SU-DHL-6 (cell line): ENCODE measurements around the gene TMEM139.

Experiments used
- H2AFZ ChIP-seq: fragments of 200-600 bp; sonication (generic); 2 replicates; pipeline ENCODE4 v1.6.1; 2014; ENCODE audit warnings: low read depth, mild to moderate bottlenecking, moderate library complexity, mixed read lengths, antibody characterized with exemption, low read length; ENCODE audit not compliant: severe bottlenecking
- H3F3A ChIP-seq: fragments of 200-600 bp; shearing (Covaris generic); 2 replicates; pipeline ENCODE4 v1.6.0; 2016; ENCODE audit warnings: antibody characterized with exemption, mild to moderate bottlenecking; ENCODE audit not compliant: insufficient read depth
- H3K27ac ChIP-seq: fragments of 200-600 bp; sonication (generic); 2 replicates; pipeline ENCODE4 v1.5.1; 2016; ENCODE audit warnings: low read depth, mild to moderate bottlenecking, low read length, moderate library complexity, mixed read lengths
- H3K27me3 ChIP-seq: fragments of 200-600 bp; sonication (generic), shearing (Covaris generic); 2 replicates; pipeline ENCODE4 v1.6.0; 2014; ENCODE audit warnings: mild to moderate bottlenecking, low read length
- H3K36me3 ChIP-seq: fragments of 200-600 bp; sonication (generic); 2 replicates; pipeline ENCODE4 v1.6.1; 2014; ENCODE audit warnings: mild to moderate bottlenecking, low read length, mixed read lengths
- H3K4me2 ChIP-seq: fragments of 300-600, 200-600 bp; shearing (Covaris generic), sonication (generic); 2 replicates; pipeline ENCODE4 v1.6.0; 2014; ENCODE audit warnings: low read length, low read depth, mild to moderate bottlenecking; ENCODE audit not compliant: poor library complexity, severe bottlenecking
- H3K4me3 ChIP-seq: fragments of 200-600 bp; sonication (generic); 2 replicates; pipeline ENCODE4 v1.5.1; 2014; ENCODE audit warnings: antibody characterized with exemption, low read length, mild to moderate bottlenecking, mixed read lengths; ENCODE audit not compliant: insufficient read depth, poor library complexity, severe bottlenecking
- H3K79me2 ChIP-seq: fragments of 200-600 bp; sonication (generic); 2 replicates; pipeline ENCODE4 v1.6.1; 2014; ENCODE audit warnings: mild to moderate bottlenecking, low read length, moderate library complexity; ENCODE audit not compliant: insufficient read depth
- H3K9ac ChIP-seq: fragments of 200-600 bp; sonication (generic); 2 replicates; pipeline ENCODE4 v1.7.0; 2014; ENCODE audit warnings: mild to moderate bottlenecking, low read length
- H3K9me2 ChIP-seq: fragments of 200-600 bp; sonication (generic); replicated peaks from 2 replicates; pipeline ENCODE4 v1.6.1; 2014; ENCODE audit warnings: low read length; ENCODE audit not compliant: insufficient read depth
- H3K9me3 ChIP-seq: fragments of 200-600 bp; sonication (generic); 2 replicates; pipeline ENCODE4 v1.6.1; 2014; ENCODE audit warnings: low read length, mixed read lengths; ENCODE audit not compliant: insufficient read depth
- H4K20me1 ChIP-seq: fragments of 200-600 bp; sonication (generic); 2 replicates; pipeline ENCODE4 v1.6.1; 2014; ENCODE audit warnings: low read depth, mild to moderate bottlenecking, antibody characterized with exemption, low read length, moderate library complexity, mixed read lengths
- EZH2phosphoT487 ChIP-seq: fragments of 200-600 bp; sonication (generic), shearing (Covaris generic); conservative IDR thresholded peaks from 2 replicates; pipeline ENCODE4 v1.6.1; 2018; ENCODE audit warnings: mild to moderate bottlenecking, antibody characterized with exemption, low read length, moderate library complexity, mixed read lengths
- TF ChIP-seq, protein P1 (sequence below): fragments of 200-600 bp; sonication (generic); IDR thresholded peaks from one replicate; pipeline ENCODE4 v1.5.1; 2017; ENCODE audit warnings: antibody characterized with exemption, mild to moderate bottlenecking, low read length, moderate library complexity; ENCODE audit not compliant: insufficient read depth, poor library complexity, severe bottlenecking

TMEM139 gene

DNA sequence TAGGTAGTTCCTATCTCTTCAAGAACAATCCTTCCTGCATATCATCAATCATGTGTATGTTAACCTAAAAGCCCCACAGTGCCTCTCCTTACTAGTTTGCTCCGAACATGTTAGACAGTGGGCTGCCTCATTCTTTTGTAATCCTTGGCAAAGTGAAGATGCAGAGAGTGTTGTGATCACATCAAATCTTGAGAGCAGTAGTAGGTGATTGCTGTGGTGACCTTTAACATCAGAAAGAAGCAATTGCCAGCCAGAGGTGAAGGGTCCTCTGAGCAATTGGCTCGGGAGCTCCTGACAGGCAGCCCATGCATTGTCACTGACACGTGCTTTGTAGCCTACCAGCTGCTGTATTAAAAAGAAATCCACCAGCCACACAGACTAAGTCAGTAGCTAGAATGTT, 41.1 kb upstream of the TMEM139 start:
- Histone ChIP-seq H3K36me3 (no peaks in the 10 kb centered on the region), H3K79me2 (no peaks in the 10 kb centered on the region), H3K27ac (no peak overlapping the region), H3K9me3 (no peaks in the 10 kb centered on the region), H2AFZ (no peak overlapping the region), H3K4me3 (no peak overlapping the region), H3K27me3 (no peaks in the 10 kb centered on the region), H3F3A (no peaks in the 10 kb centered on the region), H3K9me2 (no peaks in the 10 kb centered on the region), H3K9ac (no peak overlapping the region), H3K4me2 (no peak overlapping the region), H4K20me1 (no peaks in the 10 kb centered on the region)
- TF ChIP-seq, protein P1, sequence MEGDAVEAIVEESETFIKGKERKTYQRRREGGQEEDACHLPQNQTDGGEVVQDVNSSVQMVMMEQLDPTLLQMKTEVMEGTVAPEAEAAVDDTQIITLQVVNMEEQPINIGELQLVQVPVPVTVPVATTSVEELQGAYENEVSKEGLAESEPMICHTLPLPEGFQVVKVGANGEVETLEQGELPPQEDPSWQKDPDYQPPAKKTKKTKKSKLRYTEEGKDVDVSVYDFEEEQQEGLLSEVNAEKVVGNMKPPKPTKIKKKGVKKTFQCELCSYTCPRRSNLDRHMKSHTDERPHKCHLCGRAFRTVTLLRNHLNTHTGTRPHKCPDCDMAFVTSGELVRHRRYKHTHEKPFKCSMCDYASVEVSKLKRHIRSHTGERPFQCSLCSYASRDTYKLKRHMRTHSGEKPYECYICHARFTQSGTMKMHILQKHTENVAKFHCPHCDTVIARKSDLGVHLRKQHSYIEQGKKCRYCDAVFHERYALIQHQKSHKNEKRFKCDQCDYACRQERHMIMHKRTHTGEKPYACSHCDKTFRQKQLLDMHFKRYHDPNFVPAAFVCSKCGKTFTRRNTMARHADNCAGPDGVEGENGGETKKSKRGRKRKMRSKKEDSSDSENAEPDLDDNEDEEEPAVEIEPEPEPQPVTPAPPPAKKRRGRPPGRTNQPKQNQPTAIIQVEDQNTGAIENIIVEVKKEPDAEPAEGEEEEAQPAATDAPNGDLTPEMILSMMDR: no peak
- no peak for TF ChIP-seq EZH2phosphoT487

DNA sequence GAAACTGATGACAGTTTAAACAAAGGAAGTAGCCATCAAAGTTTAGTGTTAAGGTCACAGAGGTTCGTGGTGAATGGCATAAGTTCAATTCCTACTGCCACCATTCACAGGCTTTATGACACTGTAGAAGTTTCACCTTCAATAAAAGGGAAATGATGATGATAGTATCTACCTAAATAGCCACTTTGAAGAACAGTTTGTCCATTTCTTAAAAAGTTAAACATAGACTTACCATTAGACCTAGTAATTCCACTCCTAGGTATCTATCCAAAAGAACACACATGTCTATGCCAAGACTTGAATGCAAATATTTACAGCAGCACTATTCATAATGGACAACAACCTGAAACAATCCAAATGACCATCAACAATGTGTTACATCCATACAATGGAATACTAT, 40.4 kb upstream of the TMEM139 start:
- H3K27ac ChIP-seq: no peak overlapping the region
- no peak for TF ChIP-seq EZH2phosphoT487
- TF ChIP-seq, protein P1: no peak

DNA sequence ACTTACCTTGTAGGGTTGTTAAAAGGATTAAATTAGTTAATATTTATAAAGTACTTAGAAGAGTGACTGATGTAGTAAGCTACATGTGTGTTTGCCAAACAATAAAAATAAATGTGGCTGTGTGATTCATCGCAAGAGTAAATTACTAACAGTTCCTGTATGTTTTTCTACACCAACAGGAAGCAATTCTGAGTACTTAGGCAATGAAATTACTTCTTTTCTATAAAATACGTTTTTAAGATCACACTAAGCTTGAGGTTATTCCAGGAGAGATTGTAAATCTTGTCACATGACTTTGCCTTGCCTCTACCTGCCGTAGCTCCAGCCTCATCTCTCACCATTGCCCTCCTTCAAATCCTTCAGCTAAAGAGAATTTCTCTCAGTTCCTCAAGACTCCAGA, 39.6 kb upstream of the TMEM139 start:
- Histone ChIP-seq H3K36me3 (no peaks in the 10 kb centered on the region), H3K79me2 (no peaks in the 10 kb centered on the region), H3K4me3 (no peak overlapping the region), H3K9me2 (no peaks in the 10 kb centered on the region), H3K4me2 (no peak overlapping the region), H3K9ac (no peak overlapping the region), H3K27ac (no peak overlapping the region), H2AFZ (no peak overlapping the region), H3K27me3 (no peaks in the 10 kb centered on the region), H4K20me1 (no peaks in the 10 kb centered on the region), H3K9me3 (no peaks in the 10 kb centered on the region), H3F3A (no peaks in the 10 kb centered on the region)
- no peak for TF ChIP-seq EZH2phosphoT487
- TF ChIP-seq, protein P1: no peak

More for the DNA sequence above, 40.4 kb upstream of the TMEM139 start:
- H3K4me3 ChIP-seq: no peak overlapping the region
- no peak overlapping the region for H3K4me2 ChIP-seq
- no peaks in the 10 kb centered on the region for H3K27me3 ChIP-seq
- no peaks in the 10 kb centered on the region for H3K9me2 ChIP-seq
- H3K36me3 ChIP-seq: no peaks in the 10 kb centered on the region
- H3K9ac ChIP-seq: no peak overlapping the region
- H3K79me2 ChIP-seq: no peaks in the 10 kb centered on the region
- H3F3A ChIP-seq: no peaks in the 10 kb centered on the region
- H4K20me1 ChIP-seq: no peaks in the 10 kb centered on the region
- H2AFZ ChIP-seq: no peak overlapping the region
- no peaks in the 10 kb centered on the region for H3K9me3 ChIP-seq

DNA sequence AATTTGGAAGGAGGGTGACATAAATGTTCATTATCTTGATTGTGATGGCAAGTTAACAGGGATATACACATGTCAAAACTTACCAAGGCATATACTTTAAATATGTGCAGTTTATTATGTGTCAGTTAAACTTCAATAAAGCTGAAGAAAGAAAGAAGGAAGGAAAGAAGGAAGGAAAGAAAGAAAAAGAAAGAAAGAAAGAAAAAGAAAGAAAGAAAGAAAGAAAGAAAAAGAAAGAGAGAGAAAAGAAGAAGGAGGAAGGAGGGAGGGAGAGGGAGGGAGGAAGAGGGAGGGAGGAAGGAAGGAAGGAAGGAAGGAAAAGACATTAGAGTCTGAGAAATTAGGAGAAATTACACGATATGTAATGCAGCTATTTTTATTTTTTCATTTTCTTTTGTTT, 37.4 kb upstream of the TMEM139 start:
- no peaks in the 10 kb centered on the region for H3K79me2 ChIP-seq
- no peak overlapping the region for H3K9ac ChIP-seq
- TF ChIP-seq, protein P1: no peak
- no peak for TF ChIP-seq EZH2phosphoT487
- H3F3A ChIP-seq: no peaks in the 10 kb centered on the region
- no peaks in the 10 kb centered on the region for H4K20me1 ChIP-seq
- H3K4me2 ChIP-seq: no peak overlapping the region
- no peaks in the 10 kb centered on the region for H3K9me2 ChIP-seq
- H3K4me3 ChIP-seq: no peak overlapping the region
- no peaks in the 10 kb centered on the region for H3K9me3 ChIP-seq
- H3K27ac ChIP-seq: no peak overlapping the region
- no peaks in the 10 kb centered on the region for H3K36me3 ChIP-seq
- H3K27me3 ChIP-seq: no peaks in the 10 kb centered on the region
- H2AFZ ChIP-seq: no peak overlapping the region
